GM21786 (cell line): ENCODE results near the gene CHCHD6.

Experiments
- ATAC-seq: cut with Tn5 transposase; IDR thresholded peaks from one replicate; pipeline ENCODE4 v1.9.1; 2021; ENCODE audit not compliant: unreplicated experiment

CHCHD6 gene

DNA sequence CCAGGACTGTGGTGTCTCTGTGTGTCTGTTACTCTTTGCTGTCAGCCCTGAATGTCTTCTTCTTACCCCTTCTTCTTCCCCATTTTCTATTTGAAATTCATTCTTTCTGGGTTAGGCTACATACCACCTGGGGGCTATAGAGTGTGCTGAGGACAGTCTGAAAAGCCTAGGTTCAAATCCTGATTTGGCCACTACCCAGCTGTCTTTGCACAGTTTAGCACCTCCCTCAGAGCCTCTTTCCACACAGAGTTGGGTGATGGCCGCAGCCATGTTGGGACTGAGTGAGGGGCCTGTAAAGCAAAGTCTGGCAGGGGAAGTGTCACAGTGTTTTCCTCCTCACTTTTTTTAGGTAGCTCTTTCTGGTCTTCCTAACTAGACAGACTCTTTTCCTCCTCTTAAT is 113.7 kb downstream of the CHCHD6 start:
- no peak for ATAC-seq

- no peak for ATAC-seq
Measured at GRCh38 chr3:126818400-126819095, 114.5 kb downstream of the CHCHD6 start.

DNA sequence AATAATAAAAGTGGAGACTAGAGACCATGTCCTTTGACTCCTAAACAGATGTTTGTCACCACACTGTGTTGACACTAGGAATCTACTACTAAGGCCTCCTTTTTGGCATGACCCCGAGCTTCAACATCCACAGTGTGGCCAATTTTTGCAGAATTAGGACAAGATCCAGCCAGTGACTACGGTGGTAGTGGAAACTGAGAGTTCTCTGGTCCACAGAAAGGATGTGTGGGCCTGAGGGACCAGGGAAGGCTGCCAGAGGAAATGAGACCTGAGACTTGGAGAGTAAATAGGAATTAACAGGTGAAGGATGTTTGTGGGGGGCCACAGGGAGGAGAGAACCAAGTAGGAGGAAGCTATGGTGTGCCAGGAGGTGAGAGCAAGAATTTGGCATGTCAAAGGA is 122.7 kb downstream of the CHCHD6 start:
- ATAC-seq: no peak

DNA sequence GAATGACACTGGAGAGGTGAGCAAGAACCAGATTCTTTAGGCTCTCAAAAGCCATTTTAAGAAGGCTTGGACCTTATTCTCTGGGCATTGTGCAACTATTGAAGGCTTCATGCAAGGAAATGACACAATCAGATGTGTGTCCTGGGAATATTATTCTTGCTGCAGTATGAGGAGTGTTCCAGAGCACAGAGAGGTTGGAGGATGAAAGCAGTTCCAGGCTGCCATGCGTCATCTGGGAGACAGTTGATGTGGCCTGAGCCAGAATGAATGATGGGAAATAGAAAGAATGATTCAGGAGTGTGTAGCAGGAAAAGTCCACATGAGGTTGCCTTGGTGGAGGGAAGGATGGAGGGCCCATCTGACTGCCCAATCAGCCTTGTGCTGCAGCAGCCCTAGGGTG is 123.1 kb downstream of the CHCHD6 start:
- ATAC-seq: no peak

DNA sequence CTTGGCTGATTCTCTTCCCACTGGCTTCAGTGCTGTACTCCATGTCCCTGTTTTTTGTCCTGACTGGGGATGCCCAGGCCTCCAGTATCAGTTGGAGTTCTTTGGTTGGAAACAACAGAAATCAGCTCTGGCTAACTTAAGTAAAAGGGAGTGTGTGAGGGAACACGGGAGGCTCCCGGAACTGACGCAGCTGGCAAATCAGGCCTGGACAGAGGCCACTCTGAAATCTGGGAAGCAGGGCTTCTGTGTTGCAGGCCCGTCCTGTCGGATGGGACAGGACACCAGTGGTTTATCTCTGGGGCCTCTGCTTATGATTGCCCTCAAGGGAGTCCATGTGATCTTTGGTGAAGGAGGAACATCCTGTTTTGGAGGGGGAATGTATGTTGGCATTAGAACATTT is 124.3 kb downstream of the CHCHD6 start:
- no peak for ATAC-seq

DNA sequence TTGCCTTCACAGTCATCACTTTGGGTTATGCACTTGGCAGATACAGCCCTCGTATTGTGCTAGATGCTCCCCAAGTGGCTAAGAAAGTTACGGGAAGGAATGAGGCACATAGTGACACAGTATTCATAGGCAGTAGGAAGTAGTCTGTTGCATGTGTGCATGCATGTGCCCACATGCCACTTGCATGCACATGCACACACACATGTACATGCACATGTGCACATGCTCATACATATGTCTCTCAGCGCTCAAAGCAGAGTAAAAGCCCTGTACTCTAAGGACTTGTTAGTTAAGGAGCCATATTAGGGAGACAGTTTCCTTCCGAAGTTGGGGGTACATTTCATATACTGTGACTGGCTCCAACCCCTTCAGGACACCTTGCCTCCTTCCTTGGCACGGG is 128.9 kb downstream of the CHCHD6 start:
- no peak for ATAC-seq

DNA sequence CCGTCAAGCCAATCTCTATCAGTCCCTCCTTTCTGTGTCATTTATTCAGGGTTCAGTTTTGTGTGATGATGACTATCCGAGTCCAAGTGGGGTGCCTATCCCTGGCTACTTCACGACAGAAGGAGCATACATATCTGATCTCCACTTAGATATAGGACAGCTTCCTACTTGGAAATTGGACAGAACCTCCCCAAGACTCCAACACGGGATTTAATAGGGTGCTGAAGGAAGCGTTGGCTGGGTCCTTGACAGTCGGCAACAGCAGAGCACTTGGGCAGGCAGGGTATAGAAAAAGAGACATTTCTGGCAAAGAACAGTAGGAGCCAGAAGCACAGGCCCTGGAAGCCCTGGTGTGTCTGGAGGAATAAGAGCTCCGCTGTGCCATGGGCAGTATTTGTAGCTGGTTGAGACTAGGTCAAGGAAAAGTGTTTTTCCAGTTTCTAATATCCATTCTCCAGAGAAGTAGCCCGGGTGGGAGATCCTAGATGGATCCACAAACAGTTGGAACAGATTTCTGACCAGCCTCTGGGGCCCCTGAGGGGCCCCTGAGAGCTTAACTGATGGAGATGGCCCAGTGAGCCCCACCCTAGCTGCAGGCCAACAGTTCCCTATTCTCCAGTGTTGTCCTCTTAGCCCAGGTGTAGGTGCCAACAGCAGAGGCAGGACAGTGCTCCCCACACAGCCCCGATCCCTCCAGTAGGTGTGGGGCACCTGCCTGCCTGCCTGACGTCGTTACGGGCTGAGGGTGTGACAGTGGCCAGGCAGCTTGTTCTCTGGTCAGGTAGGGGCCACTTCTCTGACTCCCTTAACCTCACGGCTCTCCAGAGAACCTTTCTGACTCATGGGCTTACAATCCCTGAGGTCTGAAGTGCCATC is 130.8 kb downstream of the CHCHD6 start:
- no peak for ATAC-seq

DNA sequence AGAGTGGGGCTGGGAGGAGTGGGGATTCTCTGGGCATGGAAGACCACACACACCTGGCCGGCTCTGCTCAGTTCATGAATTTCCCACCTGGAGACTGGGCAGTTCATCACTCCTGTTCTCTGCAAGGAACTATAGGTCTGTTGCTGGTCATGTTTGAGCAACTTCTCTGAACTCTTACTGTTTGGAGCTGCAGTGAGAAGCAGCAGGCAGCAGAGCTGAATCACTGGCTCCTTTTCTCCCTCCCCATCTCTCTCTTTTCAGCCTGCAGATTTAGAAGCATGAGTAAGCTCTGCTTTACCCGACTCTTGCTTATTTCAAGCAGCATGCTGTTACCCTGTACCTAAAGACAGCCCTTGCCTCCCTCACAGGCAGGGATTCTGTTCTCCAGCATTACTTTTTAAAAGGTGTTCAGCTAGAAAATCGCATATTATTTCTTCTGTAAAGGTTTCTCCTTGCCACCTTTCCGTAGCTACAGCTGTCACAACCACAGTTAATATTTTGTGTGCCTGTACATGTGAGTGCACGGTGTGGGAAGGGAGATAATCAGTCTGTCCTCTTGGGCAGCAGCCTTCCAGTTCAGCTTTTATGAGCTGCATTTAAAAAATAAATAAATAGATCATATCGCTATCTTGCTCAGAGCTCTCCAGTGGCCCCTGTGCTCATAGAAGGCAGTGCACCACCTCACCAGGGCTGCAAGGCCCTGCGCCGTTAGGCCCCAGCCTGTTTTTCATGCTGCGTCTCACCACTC is 131.6 kb downstream of the CHCHD6 start:
- ATAC-seq: no peak

GRCh38 chr3:126836220-126836860 is 132.3 kb downstream of the CHCHD6 start:
- no peak for ATAC-seq

DNA sequence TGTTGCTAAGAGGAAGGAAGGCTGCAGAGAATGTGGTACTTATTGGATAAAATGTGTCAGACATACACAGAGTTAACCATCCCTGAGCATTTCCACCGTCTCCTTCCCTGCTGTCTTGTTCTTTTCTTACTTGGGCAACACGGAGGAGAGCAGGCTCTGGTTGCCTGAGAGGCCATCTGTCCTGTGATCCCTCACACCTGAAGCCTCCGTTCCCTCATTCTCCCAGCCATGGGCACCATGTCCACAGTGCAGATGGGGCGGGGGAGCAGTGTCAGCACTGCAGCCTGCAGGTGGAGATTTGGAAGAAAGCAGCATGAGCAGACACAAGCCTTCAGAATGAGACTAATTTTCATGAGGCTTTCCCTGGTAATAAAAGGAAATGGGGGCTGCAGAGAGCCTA is 133.7 kb downstream of the CHCHD6 start:
- no peak for ATAC-seq

GRCh38 chr3:126845920-126846715 is 142.1 kb downstream of the CHCHD6 start:
- no peak for ATAC-seq

DNA sequence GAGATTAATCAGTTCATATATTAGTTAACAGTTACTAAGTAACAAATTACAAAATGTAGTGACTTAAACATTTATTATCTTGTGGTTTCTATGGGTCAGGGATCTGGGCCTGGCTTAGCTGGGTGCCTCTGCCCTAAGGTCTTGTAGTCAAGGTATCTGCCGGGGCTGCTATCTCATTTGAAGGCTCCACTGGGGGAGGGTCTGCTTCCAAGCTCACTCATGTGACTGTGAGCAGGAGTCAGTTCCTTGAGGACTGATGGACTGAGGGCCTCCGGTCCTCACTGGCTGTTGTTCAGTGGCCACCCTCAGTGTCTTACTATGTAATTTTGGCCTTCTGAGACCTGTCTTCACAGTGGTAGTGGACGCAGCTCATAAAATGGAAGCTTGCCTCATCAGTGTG is 143.0 kb downstream of the CHCHD6 start:
- ATAC-seq: no peak

DNA sequence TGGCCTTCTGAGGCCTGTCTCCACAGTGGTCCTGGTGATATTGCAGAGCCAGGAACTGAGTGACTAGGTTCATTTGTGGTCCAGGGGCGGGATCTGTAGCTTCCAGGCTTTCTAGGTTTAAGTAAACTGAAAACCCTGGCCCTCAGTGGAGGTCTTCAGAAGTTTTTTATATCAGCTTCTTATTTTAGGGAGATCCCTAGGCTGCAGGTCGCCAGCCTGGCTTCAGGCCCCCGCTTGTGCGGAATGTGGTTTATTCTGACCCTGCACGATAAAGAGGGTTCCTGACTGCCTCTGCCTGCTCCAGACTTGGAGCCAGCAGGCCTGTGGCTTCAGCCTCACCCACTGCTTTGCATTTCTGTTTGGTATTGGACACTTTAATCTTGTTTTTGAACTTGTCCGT is 145.0 kb downstream of the CHCHD6 start:
- ATAC-seq: no peak

DNA sequence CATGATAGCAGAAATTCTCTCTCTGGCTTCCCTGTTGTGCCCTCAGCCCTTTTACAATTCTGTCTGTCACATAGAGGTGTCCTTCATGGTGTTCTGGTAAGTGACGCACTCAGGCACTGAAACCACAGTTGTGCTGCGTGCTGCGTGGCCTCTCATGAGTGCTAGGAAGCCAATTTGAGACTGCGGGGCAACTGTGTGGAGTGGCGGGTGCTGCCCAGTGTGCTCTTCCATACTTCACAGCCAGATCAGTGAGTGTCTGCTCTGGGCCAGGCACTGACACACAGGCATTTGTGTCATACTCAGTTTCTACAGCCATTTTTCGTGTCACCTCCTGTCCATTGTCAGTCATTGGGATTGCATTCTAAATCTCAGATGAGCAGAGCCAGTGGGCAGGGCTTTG is 145.7 kb downstream of the CHCHD6 start:
- ATAC-seq: no peak

- ATAC-seq: no peak
Measured at GRCh38 chr3:126850370-126851085, 146.5 kb downstream of the CHCHD6 start.

DNA sequence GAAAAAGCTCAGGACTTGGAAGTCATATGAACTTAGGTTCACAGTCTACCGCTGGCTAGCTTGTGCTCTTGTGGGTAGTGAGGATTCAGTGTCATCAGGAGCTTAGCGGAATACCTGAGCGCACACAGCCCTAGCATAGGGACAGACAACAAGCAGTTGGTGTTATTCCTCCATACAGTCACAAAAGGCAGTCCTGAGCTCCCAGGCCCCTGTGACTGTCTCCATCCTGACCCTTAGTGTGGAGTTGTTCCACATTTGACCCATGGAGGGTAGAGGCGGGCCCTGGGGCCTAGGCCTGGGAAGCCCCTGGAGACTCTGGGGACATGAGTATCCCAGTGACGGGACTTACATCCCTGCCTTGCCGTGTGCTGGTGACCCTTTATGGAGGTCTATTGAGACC is 147.3 kb downstream of the CHCHD6 start:
- no peak for ATAC-seq

DNA sequence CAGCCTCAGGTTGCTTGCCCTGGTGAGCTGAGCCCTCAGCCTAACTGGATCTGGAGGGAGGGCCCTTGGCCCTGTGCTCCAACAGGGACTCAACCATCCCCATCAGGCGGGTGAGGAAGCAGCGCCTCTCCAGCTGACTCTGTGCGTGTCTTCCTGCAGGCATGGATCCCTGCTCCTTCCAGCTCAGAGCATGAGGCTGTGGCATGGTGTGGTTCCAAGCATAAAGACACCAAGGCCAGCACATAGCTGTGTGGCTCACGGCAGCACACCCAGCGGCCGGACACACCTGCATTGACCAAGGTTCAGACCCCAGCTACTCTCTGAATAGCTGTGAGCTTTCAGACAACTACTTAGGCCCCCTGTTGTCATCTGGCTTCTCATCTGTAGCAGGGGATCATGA is 147.9 kb downstream of the CHCHD6 start:
- no peak for ATAC-seq

GRCh38 chr3:126852511-126852910 is 148.5 kb downstream of the CHCHD6 start:
- ATAC-seq: no peak

DNA sequence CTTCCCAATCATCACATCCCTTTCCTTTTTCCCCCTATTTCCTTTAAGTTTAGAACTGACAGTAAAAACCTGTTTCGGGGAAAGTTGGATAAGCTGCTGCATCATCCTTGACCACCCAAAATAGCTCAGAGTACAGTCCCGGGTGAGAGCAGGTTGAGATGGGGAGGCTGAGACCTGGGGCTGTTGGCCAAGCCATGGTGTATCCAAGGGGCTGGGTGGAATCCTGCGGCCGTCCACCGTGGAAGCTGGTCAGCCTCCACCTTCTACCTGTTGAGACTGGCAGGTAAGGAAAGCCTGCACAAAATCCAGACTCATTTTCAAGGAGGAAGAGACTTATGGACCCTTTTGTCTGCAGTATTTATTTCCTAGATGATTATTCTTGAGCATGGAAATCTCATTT is 150.6 kb downstream of the CHCHD6 start:
- no peak for ATAC-seq

DNA sequence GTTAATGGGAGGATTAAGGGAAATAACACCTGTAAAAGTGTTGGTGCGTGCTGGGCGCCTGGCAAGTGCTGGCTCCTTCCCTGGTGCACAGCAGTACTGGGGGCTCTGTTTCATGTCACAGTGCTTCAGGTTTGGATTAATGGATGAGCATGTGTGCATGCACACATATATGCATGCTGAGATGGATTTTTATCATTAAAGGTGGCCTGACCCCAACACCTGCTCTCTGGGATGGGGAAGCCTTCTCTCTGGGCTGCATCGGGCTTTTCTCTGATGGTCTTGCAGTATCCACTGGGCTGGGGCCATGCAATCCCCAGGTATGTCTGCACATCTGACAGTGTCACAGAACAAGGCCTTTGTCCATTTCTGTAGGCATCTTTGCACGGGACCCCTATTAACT is 151.3 kb downstream of the CHCHD6 start:
- ATAC-seq: no peak
